Endothelial cell (in vitro differentiated cells): ENCODE data around the gene GDPD5. TPM values are rescaled to one million over a fixed set of nuclear protein-coding genes. Genes with fewer than 3 reads are reported as not detected.
"Not testable (repeated sequence)": the region's sequence is repeated elsewhere in the genome, so short reads cannot be mapped to it uniquely, and the experiment has no call there.

Experiments
- DNase-seq: peaks from one replicate; pipeline ENCODE4 v3.0.0; 2021; ENCODE audit warnings: low spot score
- H3K27ac Mint-ChIP-seq: one replicate; pipeline ENCODE4 v1.8.0; 2021; ENCODE audit warnings: mixed read lengths, inconsistent platforms; ENCODE audit not compliant: unreplicated experiment
- H3K27me3 Mint-ChIP-seq: one replicate; pipeline ENCODE4 v1.8.0; 2021; ENCODE audit warnings: mild to moderate bottlenecking, moderate library complexity, mixed read lengths, inconsistent platforms; ENCODE audit not compliant: unreplicated experiment
- H3K36me3 Mint-ChIP-seq: one replicate; pipeline ENCODE4 v1.8.0; 2021; ENCODE audit warnings: mild to moderate bottlenecking, low read depth, mixed read lengths, inconsistent platforms; ENCODE audit not compliant: unreplicated experiment
- H3K4me1 Mint-ChIP-seq: one replicate; pipeline ENCODE4 v1.8.0; 2021; ENCODE audit warnings: mild to moderate bottlenecking, mixed read lengths, inconsistent platforms; ENCODE audit not compliant: unreplicated experiment
- H3K4me3 Mint-ChIP-seq: one replicate; pipeline ENCODE4 v1.8.0; 2021; ENCODE audit warnings: mild to moderate bottlenecking, mixed read lengths, inconsistent platforms; ENCODE audit not compliant: unreplicated experiment
- H3K9me3 Mint-ChIP-seq: one replicate; pipeline ENCODE4 v1.8.0; 2021; ENCODE audit warnings: mixed read lengths, inconsistent platforms; ENCODE audit not compliant: unreplicated experiment
- total RNA-seq: library from RNA; stranded (reverse); fragmentation: NEBNext Ultra II Directional; extraction: Animal tissue kit (Norgen Biotek cat#: 25700); gene quantifications from one replicate; pipeline ENCODE4 v1.2.1, GENCODE V29; 2021; ENCODE audit not compliant: unreplicated experiment
- TF ChIP-seq, protein P1 (sequence below): fragments of 200-600 bp; sonication (generic); IDR thresholded peaks from one replicate; pipeline ENCODE4 v1.5.0; 2021; ENCODE audit warnings: antibody characterized with exemption; ENCODE audit not compliant: unreplicated experiment

Gene GDPD5
- total RNA-seq, 1 donor from 2014 or later: 674 TPM

DNA sequence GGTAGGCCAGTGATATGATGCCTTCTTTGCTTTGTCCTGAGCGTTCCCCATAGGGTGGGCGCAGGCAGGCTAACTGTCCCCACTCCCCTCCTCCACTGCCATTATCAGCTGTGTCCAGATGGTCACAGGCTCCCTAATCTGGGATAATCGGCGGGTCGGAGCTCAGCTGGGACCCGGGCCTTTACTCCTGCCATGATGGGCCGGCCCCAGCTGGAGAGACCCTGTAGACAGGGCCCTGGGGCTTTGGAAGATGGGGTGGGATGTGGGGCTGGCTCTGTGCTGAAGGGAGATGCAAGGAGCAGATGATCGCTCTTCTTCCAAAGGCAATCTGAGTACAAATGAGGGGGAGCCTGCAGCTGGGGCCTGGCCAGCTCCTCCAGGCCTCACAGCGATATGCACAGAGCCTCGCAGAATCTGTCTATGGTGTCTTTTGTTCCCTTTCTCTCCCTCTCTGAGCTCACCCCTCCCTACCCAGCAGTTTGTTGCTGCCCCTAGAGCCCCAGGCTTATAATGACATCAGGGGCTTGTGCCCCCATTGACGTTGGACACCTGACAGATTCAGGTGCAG, 104.6 kb downstream of the GDPD5 start:
- Mint-ChIP-seq H3K4me1 (peaks cover 3% of the 10 kb centered on the region), H3K9me3 (no peaks in the 10 kb centered on the region), H3K4me3 (no peak overlapping the region), H3K27ac (no peak overlapping the region), H3K36me3 (peaks cover 13% of the 10 kb centered on the region), H3K27me3 (peaks cover 4% of the 10 kb centered on the region)
- DNase-seq: no peak
- TF ChIP-seq, protein P1, sequence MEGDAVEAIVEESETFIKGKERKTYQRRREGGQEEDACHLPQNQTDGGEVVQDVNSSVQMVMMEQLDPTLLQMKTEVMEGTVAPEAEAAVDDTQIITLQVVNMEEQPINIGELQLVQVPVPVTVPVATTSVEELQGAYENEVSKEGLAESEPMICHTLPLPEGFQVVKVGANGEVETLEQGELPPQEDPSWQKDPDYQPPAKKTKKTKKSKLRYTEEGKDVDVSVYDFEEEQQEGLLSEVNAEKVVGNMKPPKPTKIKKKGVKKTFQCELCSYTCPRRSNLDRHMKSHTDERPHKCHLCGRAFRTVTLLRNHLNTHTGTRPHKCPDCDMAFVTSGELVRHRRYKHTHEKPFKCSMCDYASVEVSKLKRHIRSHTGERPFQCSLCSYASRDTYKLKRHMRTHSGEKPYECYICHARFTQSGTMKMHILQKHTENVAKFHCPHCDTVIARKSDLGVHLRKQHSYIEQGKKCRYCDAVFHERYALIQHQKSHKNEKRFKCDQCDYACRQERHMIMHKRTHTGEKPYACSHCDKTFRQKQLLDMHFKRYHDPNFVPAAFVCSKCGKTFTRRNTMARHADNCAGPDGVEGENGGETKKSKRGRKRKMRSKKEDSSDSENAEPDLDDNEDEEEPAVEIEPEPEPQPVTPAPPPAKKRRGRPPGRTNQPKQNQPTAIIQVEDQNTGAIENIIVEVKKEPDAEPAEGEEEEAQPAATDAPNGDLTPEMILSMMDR: no peak

DNA sequence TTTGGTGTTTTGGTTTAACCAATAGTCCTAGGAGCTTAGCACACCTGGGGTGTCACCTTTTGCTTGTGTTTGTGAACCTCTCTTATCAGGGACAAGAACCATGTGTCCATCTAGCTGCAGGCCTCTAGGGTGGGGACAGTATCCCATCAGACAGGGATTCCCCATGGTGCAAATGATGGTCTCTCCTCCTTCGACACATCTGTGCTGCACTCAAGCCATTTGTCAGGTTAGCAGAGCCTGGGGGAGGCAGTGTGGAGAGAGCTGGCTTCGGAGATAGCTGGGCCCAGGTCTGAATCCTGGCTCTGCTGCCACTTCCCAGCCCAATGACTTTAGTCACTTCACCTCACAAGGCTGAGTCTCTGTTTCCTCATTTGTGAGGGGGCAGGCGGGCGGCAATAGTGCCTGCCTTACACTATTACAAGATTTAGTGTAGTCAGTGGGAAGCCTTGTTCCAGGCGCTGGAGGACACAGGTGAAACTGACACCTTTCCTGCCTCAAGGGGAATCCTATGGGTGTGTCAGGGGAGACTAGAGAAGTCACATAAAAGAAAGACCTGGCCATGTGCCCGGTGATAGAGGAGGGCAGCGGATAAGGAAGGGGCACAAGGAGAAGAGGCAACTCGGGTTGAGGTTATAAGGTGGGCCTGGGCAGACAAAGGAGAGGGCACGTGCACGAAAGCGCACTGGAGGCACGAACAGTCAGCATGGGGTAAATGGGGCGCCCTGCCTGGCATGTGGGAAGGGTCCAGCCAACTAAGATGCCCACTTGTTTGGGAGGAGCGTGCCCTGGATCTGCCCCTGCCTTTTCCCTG, 105.3 kb downstream of the GDPD5 start:
- no peak overlapping the region for H3K4me3 Mint-ChIP-seq
- no peak for DNase-seq
- TF ChIP-seq, protein P1: no peak
- H3K27me3 Mint-ChIP-seq: peaks cover 4% of the 10 kb centered on the region
- no peaks in the 10 kb centered on the region for H3K9me3 Mint-ChIP-seq
- peaks cover 13% of the 10 kb centered on the region for H3K36me3 Mint-ChIP-seq
- no peak overlapping the region for H3K27ac Mint-ChIP-seq
- peaks cover 3% of the 10 kb centered on the region for H3K4me1 Mint-ChIP-seq

GRCh38 chr11:75413864-75414263, 111.9 kb downstream of the GDPD5 start:
- Mint-ChIP-seq H3K4me1 (no peaks in the 10 kb centered on the region), H3K4me3 (no peak overlapping the region), H3K27ac (no peak overlapping the region), H3K9me3 (no peaks in the 10 kb centered on the region), H3K36me3 (no peaks in the 10 kb centered on the region), H3K27me3 (no peaks in the 10 kb centered on the region)
- TF ChIP-seq, protein P1: no peak
- no peak for DNase-seq

GRCh38 chr11:75413146-75413545, 112.6 kb downstream of the GDPD5 start:
- H3K4me1 Mint-ChIP-seq, H3K9me3 Mint-ChIP-seq, H3K4me3 Mint-ChIP-seq, H3K27ac Mint-ChIP-seq, H3K36me3 Mint-ChIP-seq, H3K27me3 Mint-ChIP-seq, DNase-seq: not testable (repeated sequence)

DNA sequence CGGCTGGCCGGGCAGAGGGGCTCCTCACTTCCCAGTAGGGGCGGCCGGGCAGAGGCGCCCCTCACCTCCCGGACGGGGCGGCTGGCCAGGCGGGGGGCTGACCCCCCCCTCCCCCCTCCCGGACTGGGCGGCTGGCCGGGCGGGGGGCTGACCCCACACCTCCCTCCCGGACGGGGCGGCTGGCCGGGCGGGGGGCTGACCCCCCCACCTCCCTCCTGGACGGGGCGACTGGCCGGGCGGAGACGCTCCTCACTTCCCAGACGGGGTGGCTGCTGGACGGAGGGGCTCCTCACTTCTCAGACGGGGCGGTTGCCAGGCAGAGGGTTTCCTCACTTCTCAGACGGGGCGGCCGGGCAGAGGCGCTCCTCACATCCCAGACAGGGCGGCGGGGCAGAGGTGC, 115.8 kb downstream of the GDPD5 start:
- H3K4me3 Mint-ChIP-seq, DNase-seq, H3K27ac Mint-ChIP-seq: not testable (repeated sequence)

GRCh38 chr11:75408957-75409219, 116.9 kb downstream of the GDPD5 start:
- TF ChIP-seq, protein P1: no peak
- H3K4me1 Mint-ChIP-seq: peaks cover 14% of the 10 kb centered on the region
- H3K4me3 Mint-ChIP-seq: no peak overlapping the region
- H3K9me3 Mint-ChIP-seq: no peaks in the 10 kb centered on the region
- no peak overlapping the region for H3K27ac Mint-ChIP-seq
- H3K27me3 Mint-ChIP-seq: no peaks in the 10 kb centered on the region
- H3K36me3 Mint-ChIP-seq: peaks cover 14% of the 10 kb centered on the region
- DNase-seq: no peak

More for the DNA sequence above, 115.8 kb downstream of the GDPD5 start:
- H3K9me3 Mint-ChIP-seq, H3K36me3 Mint-ChIP-seq, H3K4me1 Mint-ChIP-seq, H3K27me3 Mint-ChIP-seq: not testable (repeated sequence)
